Cardiac muscle cell (in vitro differentiated cells and primary cell): Measurements from ENCODE around the gene LYPD1. TPM values are rescaled to one million over a fixed set of nuclear protein-coding genes. Genes with fewer than 3 reads are reported as not detected.
"Not testable (repeated sequence)": the region's sequence is repeated elsewhere in the genome, so short reads cannot be mapped to it uniquely, and the experiment has no call there.

ENCODE experiments used
- DNase-seq, 2 donors: peaks; one replicate each; pipeline versions ENCODE4 v3.0.0 to v3.0.0-alpha.2; 2010 to 2017; ENCODE audit warnings: low read depth in 1 of 2, low spot score in 1 of 2
- H3K27ac ChIP-seq: fragments of 200-600 bp; sonication (generic); 2 replicates; pipeline ENCODE4 v1.5.1; 2016
- H3K27me3 ChIP-seq: fragments of 200-600 bp; sonication (generic); 2 replicates; pipeline ENCODE4 v1.6.0; 2016; ENCODE audit warnings: control low read depth
- H3K36me3 ChIP-seq: fragments of 200-600 bp; sonication (generic); 2 replicates; pipeline ENCODE4 v1.5.1; 2016; ENCODE audit warnings: control low read depth
- H3K4me1 ChIP-seq: fragments of 200-600 bp; sonication (generic); 2 replicates; pipeline ENCODE4 v1.8.1; 2017; ENCODE audit warnings: low read depth, mild to moderate bottlenecking, mixed run types
- H3K4me3 ChIP-seq: fragments of 200-600 bp; sonication (generic); 2 replicates; pipeline ENCODE4 v1.5.1; 2016; ENCODE audit warnings: mild to moderate bottlenecking
- H3K9me3 ChIP-seq: fragments of 200-600 bp; sonication (generic); 2 replicates; pipeline ENCODE4 v1.5.1; 2017; ENCODE audit warnings: low read depth, mild to moderate bottlenecking, control low read depth
- CTCF ChIP-seq: IDR thresholded peaks from 2 replicates; pipeline ENCODE4 v1.5.1; 2012; ENCODE audit warnings: low read depth, mild to moderate bottlenecking, low read length
- polyA plus RNA-seq: library from polyadenylated mRNA; unstranded; fragments of >200 nt; fragmentation: Nextera tagmentation; extraction: Ambion mirVana; gene quantifications from 2 replicates; pipeline ENCODE4 v1.2.1, GENCODE V29; 2016
- total RNA-seq: library from RNA; depleted of rRNA; stranded (reverse); fragments of >200 nt; gene quantifications from 2 replicates; pipeline ENCODE4 v1.2.3, GENCODE V29; 2016

Gene LYPD1
- total and polyA plus RNA-seq, 2 experiments from 2014 or later, result 2.4 to 2.7 TPM

GRCh38 chr2:132701810-132702209, 31.8 kb upstream of the LYPD1 start:
- H3K27ac ChIP-seq, result no peak overlapping the region
- no peaks in the 10 kb centered on the region for H3K27me3 ChIP-seq
- DNase-seq, result no peak
- H3K9me3 ChIP-seq, result no peaks in the 10 kb centered on the region
- H3K4me3 ChIP-seq, result no peak overlapping the region
- no peaks in the 10 kb centered on the region for H3K4me1 ChIP-seq
- no peak for TF ChIP-seq CTCF
- no peaks in the 10 kb centered on the region for H3K36me3 ChIP-seq

GRCh38 chr2:132699802-132700201, 29.8 kb upstream of the LYPD1 start:
- H3K4me3 ChIP-seq, H3K36me3 ChIP-seq, H3K27me3 ChIP-seq, H3K4me1 ChIP-seq, H3K9me3 ChIP-seq, H3K27ac ChIP-seq, DNase-seq: not testable (repeated sequence)

GRCh38 chr2:132698347-132698746, 28.3 kb upstream of the LYPD1 start:
- not testable (repeated sequence) for H3K36me3 ChIP-seq, H3K4me1 ChIP-seq, H3K4me3 ChIP-seq, H3K27me3 ChIP-seq, H3K9me3 ChIP-seq, DNase-seq, H3K27ac ChIP-seq

GRCh38 chr2:132697556-132698205, 27.7 kb upstream of the LYPD1 start:
- Histone ChIP-seq H3K36me3 (no peaks in the 10 kb centered on the region), H3K4me3 (no peak overlapping the region), H3K9me3 (no peaks in the 10 kb centered on the region), H3K4me1 (no peaks in the 10 kb centered on the region), H3K27ac (no peak overlapping the region), H3K27me3 (no peaks in the 10 kb centered on the region)
- DNase-seq, result no peak
- no peak for TF ChIP-seq CTCF

GRCh38 chr2:132692816-132693215, 22.8 kb upstream of the LYPD1 start:
- no peak for TF ChIP-seq CTCF
- Histone ChIP-seq H3K4me3 (no peak overlapping the region), H3K27ac (no peak overlapping the region), H3K36me3 (no peaks in the 10 kb centered on the region), H3K9me3 (no peaks in the 10 kb centered on the region), H3K27me3 (no peaks in the 10 kb centered on the region), H3K4me1 (no peaks in the 10 kb centered on the region)
- DNase-seq, result no peak

DNA sequence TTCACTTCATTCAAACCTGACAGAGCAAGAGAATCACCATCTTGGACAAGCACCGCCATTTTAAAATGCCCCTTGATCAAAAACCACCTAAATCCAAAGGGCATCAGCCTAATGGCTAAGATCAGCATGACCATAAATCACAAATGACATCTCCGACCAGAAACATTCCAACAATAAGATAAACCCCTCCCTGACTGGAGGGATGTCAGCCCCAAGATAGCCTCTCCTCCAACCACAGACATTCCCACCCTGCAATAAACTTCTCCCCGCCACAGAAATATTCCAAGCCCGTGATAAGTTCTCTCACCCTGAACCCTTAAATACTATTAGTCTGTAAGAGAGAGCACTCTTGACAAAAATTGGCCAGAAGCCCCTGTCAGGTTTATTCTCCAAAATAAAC, 21.6 kb upstream of the LYPD1 start:
- no peaks in the 10 kb centered on the region for H3K27me3 ChIP-seq
- no peak for TF ChIP-seq CTCF
- no peaks in the 10 kb centered on the region for H3K9me3 ChIP-seq
- no peak overlapping the region for H3K4me3 ChIP-seq
- DNase-seq, result no peak
- no peak overlapping the region for H3K27ac ChIP-seq
- no peaks in the 10 kb centered on the region for H3K4me1 ChIP-seq
- no peaks in the 10 kb centered on the region for H3K36me3 ChIP-seq
